Keratinocyte (primary cell): Measurements from ENCODE around the gene ARHGAP20. TPM values are rescaled to one million over a fixed set of nuclear protein-coding genes. Genes with fewer than 3 reads are reported as not detected.

Source experiments
- DNase-seq: peaks from one replicate; pipeline ENCODE4 v3.0.0-alpha.2; 2011; ENCODE audit warnings: low read depth, missing footprints, low spot score
- FAIRE-seq: peaks from 2 replicates; lab custom pipeline; 2011; peaks lifted over from hg19 to GRCh38; lab: Jason Lieb, UNC
- H2AFZ ChIP-seq: 2 replicates; pipeline ENCODE4 v1.6.0; 2012; ENCODE audit warnings: low read length, control low read depth, inconsistent platforms; ENCODE audit not compliant: control insufficient read depth
- H3K27ac ChIP-seq: 2 replicates; pipeline ENCODE4 v1.5.1; 2011; ENCODE audit warnings: low read length; ENCODE audit not compliant: control insufficient read depth, insufficient read depth
- H3K27me3 ChIP-seq: 3 replicates; pipeline ENCODE4 v1.6.0; 2011; ENCODE audit warnings: low read length; ENCODE audit not compliant: control insufficient read depth, insufficient read depth; ENCODE audit errors: extremely low read depth
- H3K36me3 ChIP-seq, 2 experiments: 2 replicates in 1 of 2; 3 replicates in 1 of 2; pipeline ENCODE4 v1.5.1; 2011; ENCODE audit warnings: low read length in 2 of 2, mild to moderate bottlenecking in 1 of 2; ENCODE audit not compliant: control insufficient read depth in 2 of 2, insufficient read depth in 2 of 2; ENCODE audit errors: extremely low read depth in 1 of 2
- H3K4me1 ChIP-seq: 3 replicates; pipeline ENCODE4 v1.5.1; 2011; ENCODE audit warnings: low read length; ENCODE audit not compliant: control insufficient read depth, insufficient read depth; ENCODE audit errors: extremely low read depth
- H3K4me2 ChIP-seq: 3 replicates; pipeline ENCODE4 v1.6.0; 2011; ENCODE audit warnings: low read depth, low read length; ENCODE audit not compliant: control insufficient read depth, insufficient read depth; ENCODE audit errors: extremely low read depth
- H3K4me3 ChIP-seq, 3 experiments: fragments of 200-600 bp in 1 of 3; sonication (generic) in 1 of 3; 2 replicates in 2 of 3; 3 replicates in 1 of 3; pipeline ENCODE4 v1.5.1; 2011 to 2016; ENCODE audit warnings: low read length in 3 of 3, mild to moderate bottlenecking in 3 of 3, control low read depth in 2 of 3, inconsistent platforms in 1 of 3, low read depth in 1 of 3, mixed read lengths in 1 of 3, mixed run types in 1 of 3, moderate library complexity in 1 of 3; ENCODE audit not compliant: control insufficient read depth in 2 of 3, insufficient read depth in 2 of 3; ENCODE audit errors: extremely low read depth in 1 of 3
- H3K79me2 ChIP-seq: 2 replicates; pipeline ENCODE4 v1.6.0; 2012; ENCODE audit warnings: low read length; ENCODE audit not compliant: control insufficient read depth, insufficient read depth
- H3K9ac ChIP-seq: 3 replicates; pipeline ENCODE4 v1.6.0; 2011; ENCODE audit warnings: low read length; ENCODE audit not compliant: control insufficient read depth, insufficient read depth; ENCODE audit errors: extremely low read depth
- H3K9me1 ChIP-seq: 3 replicates; pipeline ENCODE4 v1.6.0; 2011; ENCODE audit warnings: low read length; ENCODE audit not compliant: control insufficient read depth, insufficient read depth; ENCODE audit errors: extremely low read depth
- H3K9me3 ChIP-seq: 2 replicates; pipeline ENCODE4 v1.5.1; 2012; ENCODE audit warnings: low read depth, low read length; ENCODE audit not compliant: control insufficient read depth
- H4K20me1 ChIP-seq: 3 replicates; pipeline ENCODE4 v1.6.0; 2011; ENCODE audit warnings: low read length; ENCODE audit not compliant: control insufficient read depth, insufficient read depth; ENCODE audit errors: extremely low read depth
- CTCF ChIP-seq, 3 experiments: IDR thresholded peaks in 1 of 3; conservative IDR thresholded peaks in 1 of 3; optimal IDR thresholded peaks in 1 of 3; 2 replicates in 2 of 3; 3 replicates in 1 of 3; pipeline versions ENCODE3 to v1.5.1; 2011; ENCODE audit warnings: low read length in 3 of 3, mild to moderate bottlenecking in 3 of 3, moderate library complexity in 2 of 3, control low read depth in 1 of 3, inconsistent platforms in 1 of 3; ENCODE audit not compliant: insufficient read depth in 2 of 3; ENCODE audit errors: extremely low read depth in 1 of 3
- EZH2 ChIP-seq: IDR thresholded peaks from one replicate; pipeline ENCODE4 v1.6.1; 2012; ENCODE audit warnings: inconsistent platforms, mild to moderate bottlenecking, low read length, moderate library complexity
- dilution Hi-C: fragments of 300-500 bp; cut with MboI; formaldehyde crosslinking; loops from one replicate; pipeline ENCODE4 v1.7.0; 2020; ENCODE audit warnings: low sequenced_read_pairs; ENCODE audit not compliant: extremely low pct_ligation_motif_present
- polyA plus RNA-seq, 5 experiments: library from polyadenylated mRNA; depleted of rRNA in 3 of 5; stranded (reverse) in 3 of 5; stranded (forward) in 1 of 5; unstranded in 1 of 5; fragments of >200 nt; gene quantifications; 1 replicate in 1 of 5; 2 replicates in 3 of 5; 3 replicates in 1 of 5; pipeline versions ENCODE4 v1.2.1 to v1.2.3, GENCODE V29; 2011 to 2012; ENCODE audit warnings: missing spikeins in 2 of 5, low read depth in 1 of 5, low replicate concordance in 1 of 5

ARHGAP20 gene
- polyA plus RNA-seq, 1 donor (not counting 4 experiments of a cell fraction or from before 2014, with no cell fraction given), result not detected

- Histone ChIP-seq H3K27me3 (peaks cover 34% of the 10 kb centered on the region), H3K27ac (no peak overlapping the region)
- TF ChIP-seq EZH2 (peak; percentile 23), CTCF (optimal IDR thresholded peaks at IDR 0.05 in 1 of 3, IDR thresholded peaks at IDR 0.05 in 1 of 3, conservative IDR thresholded peaks at IDR 0.05 in 1 of 3; ENCODE audit: extremely low read depth in 1 of 3, insufficient read depth in 2 of 3, low read length in 3 of 3) (no peak)
Observed at GRCh38 chr11:110710628-110711381, 1.4 kb downstream of the ARHGAP20 start.

GRCh38 chr11:110704210-110704864 is 7.9 kb downstream of the ARHGAP20 start:
- FAIRE-seq, result no peak
- no peaks in the 10 kb centered on the region for H4K20me1 ChIP-seq

More at GRCh38 chr11:110710628-110711381, 1.4 kb downstream of the ARHGAP20 start:
- no peaks in the 10 kb centered on the region for H3K79me2 ChIP-seq
- dilution Hi-C loops, result no loop called here
- no peaks in the 10 kb centered on the region for H3K9me3 ChIP-seq
- H3K4me2 ChIP-seq, result peak overlapping the region; percentile 67
- no peaks in the 10 kb centered on the region for H4K20me1 ChIP-seq
- FAIRE-seq (no peak), DNase-seq (no peak)
- no peak overlapping the region for H3K9ac ChIP-seq
- H3K4me1 ChIP-seq, result peaks cover 4% of the 10 kb centered on the region
- H3K9me1 ChIP-seq, result no peaks in the 10 kb centered on the region
- H3K4me3 ChIP-seq, result peak overlapping the region in 1 of 3 experiments; percentile 23
- H2AFZ ChIP-seq, result no peak overlapping the region
- H3K36me3 ChIP-seq, result no peaks in the 10 kb centered on the region

More at GRCh38 chr11:110704210-110704864, 7.9 kb downstream of the ARHGAP20 start:
- no peak overlapping the region for H2AFZ ChIP-seq
- no peak overlapping the region for H3K4me2 ChIP-seq
- no peaks in the 10 kb centered on the region for H3K36me3 ChIP-seq
- no peaks in the 10 kb centered on the region for H3K9me1 ChIP-seq
- no peaks in the 10 kb centered on the region for H3K27me3 ChIP-seq
- H3K9me3 ChIP-seq, result no peaks in the 10 kb centered on the region
- no peak overlapping the region for H3K4me3 ChIP-seq
- dilution Hi-C loops, result no loop called here
- H3K9ac ChIP-seq, result no peak overlapping the region
- TF ChIP-seq EZH2 (no peak), CTCF (optimal IDR thresholded peaks at IDR 0.05 in 1 of 3, IDR thresholded peaks at IDR 0.05 in 1 of 3, conservative IDR thresholded peaks at IDR 0.05 in 1 of 3; ENCODE audit: extremely low read depth in 1 of 3, insufficient read depth in 2 of 3, low read length in 3 of 3) (no peak)
- H3K27ac ChIP-seq, result no peak overlapping the region
- no peaks in the 10 kb centered on the region for H3K79me2 ChIP-seq
- no peaks in the 10 kb centered on the region for H3K4me1 ChIP-seq
- no peak for DNase-seq
